GM19025 (cell line): ENCODE measurements around the gene HBG1.

Source experiments
- ATAC-seq: cut with Tn5 transposase; IDR thresholded peaks from one replicate; pipeline ENCODE4 v1.9.1; 2021; ENCODE audit warnings: mild to moderate bottlenecking, low read depth, moderate library complexity; ENCODE audit not compliant: unreplicated experiment

Gene HBG1

DNA sequence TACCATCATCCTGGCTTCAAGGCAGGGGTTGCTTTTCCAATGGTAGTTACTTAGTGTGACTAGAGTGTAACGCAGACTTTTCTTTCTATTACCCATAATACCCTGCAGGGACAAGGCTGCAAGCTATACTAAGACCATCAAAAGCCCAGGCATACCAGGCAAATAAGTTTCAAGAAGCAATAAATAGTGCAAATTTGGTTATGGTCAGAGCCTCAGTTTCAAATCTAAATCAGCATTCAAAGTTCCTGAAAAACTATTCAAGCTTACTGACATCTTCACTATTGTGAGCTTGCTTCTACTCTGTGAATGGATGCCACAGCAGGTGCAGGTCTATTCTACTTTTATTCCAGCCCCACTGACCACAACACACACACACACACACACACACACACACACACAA lies 20.3 kb downstream of the HBG1 start:
- no peak for ATAC-seq

DNA sequence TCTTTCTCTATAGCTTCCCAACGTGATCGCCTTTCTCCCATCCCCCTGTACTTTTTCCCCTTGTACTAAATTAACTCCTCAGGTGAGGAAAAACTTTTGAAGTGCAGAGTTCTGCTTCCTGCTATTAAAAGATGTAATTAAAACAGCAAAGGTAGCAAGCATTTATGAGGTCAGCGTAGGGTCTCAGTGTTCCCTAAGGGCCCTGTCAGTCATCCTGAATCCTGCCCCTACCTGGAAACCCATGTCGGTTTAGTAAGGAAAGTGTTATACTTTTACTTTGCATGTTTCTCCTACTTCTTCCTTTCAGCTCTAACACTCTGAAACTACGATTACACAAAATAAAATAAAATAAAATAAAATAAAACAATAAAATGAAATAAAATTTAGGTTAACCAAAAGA lies 21.5 kb downstream of the HBG1 start:
- no peak for ATAC-seq

DNA sequence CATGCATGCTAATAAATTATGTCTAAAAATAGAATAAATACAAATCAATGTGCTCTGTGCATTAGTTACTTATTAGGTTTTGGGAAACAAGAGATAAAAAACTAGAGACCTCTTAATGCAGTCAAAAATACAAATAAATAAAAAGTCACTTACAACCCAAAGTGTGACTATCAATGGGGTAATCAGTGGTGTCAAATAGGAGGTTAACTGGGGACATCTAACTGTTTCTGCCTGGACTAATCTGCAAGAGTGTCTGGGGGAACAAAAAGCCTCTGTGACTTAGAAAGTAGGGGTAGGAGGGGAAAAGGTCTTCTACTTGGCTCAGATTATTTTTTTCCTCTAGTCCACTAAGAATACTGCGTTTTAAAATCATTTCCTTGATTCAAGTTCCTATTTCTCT lies 22.0 kb downstream of the HBG1 start:
- ATAC-seq = no peak

DNA sequence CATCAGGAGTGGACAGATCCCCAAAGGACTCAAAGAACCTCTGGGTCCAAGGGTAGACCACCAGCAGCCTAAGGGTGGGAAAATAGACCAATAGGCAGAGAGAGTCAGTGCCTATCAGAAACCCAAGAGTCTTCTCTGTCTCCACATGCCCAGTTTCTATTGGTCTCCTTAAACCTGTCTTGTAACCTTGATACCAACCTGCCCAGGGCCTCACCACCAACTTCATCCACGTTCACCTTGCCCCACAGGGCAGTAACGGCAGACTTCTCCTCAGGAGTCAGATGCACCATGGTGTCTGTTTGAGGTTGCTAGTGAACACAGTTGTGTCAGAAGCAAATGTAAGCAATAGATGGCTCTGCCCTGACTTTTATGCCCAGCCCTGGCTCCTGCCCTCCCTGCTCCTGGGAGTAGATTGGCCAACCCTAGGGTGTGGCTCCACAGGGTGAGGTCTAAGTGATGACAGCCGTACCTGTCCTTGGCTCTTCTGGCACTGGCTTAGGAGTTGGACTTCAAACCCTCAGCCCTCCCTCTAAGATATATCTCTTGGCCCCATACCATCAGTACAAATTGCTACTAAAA lies 22.8 kb downstream of the HBG1 start, which contains the start of gene HBB:
Gene HBB (minus strand): TSS at position 340 of the 579 bp plus-strand sequence. CDS start 50 bp downstream, at position 290.
- no peak for ATAC-seq

DNA sequence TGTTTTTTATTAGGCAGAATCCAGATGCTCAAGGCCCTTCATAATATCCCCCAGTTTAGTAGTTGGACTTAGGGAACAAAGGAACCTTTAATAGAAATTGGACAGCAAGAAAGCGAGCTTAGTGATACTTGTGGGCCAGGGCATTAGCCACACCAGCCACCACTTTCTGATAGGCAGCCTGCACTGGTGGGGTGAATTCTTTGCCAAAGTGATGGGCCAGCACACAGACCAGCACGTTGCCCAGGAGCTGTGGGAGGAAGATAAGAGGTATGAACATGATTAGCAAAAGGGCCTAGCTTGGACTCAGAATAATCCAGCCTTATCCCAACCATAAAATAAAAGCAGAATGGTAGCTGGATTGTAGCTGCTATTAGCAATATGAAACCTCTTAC lies 24.2 kb downstream of the HBG1 start:
- no peak for ATAC-seq

DNA sequence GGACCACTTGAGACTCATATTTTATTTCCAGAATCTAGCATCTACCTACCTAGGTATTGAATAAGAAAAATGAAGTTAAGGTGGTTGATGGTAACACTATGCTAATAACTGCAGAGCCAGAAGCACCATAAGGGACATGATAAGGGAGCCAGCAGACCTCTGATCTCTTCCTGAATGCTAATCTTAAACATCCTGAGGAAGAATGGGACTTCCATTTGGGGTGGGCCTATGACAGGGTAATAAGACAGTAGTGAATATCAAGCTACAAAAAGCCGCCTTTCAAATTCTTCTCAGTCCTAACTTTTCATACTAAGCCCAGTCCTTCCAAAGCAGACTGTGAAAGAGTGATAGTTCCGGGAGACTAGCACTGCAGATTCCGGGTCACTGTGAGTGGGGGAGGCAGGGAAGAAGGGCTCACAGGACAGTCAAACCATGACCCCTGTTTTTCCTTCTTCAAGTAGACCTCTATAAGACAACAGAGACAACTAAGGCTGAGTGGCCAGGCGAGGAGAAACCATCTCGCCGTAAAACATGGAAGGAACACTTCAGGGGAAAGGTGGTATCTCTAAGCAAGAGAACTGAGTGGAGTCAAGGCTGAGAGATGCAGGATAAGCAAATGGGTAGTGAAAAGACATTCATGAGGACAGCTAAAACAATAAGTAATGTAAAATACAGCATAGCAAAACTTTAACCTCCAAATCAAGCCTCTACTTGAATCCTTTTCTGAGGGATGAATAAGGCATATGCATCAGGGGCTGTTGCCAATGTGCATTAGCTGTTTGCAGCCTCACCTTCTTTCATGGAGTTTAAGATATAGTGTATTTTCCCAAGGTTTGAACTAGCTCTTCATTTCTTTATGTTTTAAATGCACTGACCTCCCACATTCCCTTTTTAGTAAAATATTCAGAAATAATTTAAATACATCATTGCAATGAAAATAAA lies 24.8 kb downstream of the HBG1 start:
- no peak for ATAC-seq

DNA sequence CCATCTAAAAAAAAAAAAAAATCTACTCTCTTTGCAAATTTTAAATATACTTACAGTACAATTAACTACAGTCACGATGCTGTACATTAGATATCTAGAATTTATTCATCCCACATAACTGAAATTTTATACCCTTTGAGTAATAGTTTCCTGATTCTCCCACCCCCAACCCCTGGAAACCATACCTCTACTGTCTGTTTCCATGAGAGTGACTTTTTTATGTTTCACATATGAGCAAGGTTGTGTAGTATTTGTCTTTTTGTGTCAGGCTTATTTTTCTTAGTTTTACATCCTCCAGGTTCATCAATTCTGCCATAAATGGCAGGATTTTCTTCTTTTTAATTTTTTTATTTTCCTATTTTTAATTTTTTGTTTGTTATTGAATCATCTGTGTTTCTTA lies 26.0 kb downstream of the HBG1 start:
- ATAC-seq = no peak

DNA sequence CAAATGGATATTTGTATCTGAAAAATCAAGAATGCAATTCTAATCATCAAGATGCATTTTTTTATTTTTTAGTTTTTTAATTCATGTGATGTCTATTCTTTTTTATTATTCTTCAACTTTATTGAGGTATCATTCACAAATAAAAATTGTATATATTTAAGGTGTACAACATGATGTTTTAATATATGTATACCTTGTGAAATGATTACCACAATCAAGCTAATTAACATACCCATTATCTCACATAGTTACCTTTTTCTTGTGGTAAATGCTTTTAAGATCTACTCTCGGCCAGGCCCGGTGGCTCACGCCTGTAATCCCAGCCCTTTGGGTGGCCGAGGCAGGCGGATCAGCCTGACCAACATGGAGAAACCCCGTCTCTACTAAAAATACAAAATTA lies 26.5 kb downstream of the HBG1 start:
- no peak for ATAC-seq

DNA sequence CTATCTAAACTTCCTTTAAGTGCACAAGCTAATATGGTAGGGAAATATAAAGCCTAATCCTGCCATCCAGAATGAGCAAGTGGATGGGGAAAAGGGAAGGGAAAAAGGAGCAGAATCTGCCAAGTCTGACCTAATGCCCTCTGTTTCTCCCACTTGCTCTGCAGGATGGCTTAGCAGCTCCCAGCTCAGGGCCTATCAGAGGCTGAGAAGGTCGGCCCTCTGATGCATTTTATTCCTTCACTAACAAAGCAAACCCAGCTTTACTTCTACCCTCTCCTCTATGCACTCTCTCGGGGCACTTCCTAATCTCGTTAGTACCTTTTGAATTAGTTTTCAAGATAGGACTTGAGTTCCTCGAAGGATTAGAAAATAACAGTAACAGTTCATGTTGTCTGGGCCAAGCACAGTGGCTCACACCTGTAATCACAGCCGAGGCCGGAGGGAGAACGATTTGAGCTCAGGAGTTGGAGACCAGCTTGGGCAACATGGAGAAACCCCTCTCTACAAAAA lies 39.2 kb downstream of the HBG1 start:
- ATAC-seq = no peak

DNA sequence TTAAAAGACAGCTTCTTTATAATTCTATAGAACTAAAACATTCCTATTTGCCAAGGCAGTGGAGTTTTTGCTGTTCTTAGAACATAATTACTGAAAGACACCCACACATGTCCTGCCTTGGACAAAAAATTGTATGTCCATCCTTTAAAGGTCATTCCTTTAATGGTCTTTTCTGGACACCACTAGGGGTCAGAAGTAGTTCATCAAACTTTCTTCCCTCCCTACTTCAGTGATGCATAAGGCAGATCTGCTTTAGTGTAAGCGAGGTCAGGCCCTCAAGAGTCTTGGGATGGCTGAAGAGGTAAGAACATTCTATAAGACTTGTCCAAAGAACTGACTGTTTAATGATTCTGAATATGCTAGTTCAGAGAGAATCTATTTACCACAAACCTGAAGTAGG lies 44.9 kb downstream of the HBG1 start:
- no peak for ATAC-seq

DNA sequence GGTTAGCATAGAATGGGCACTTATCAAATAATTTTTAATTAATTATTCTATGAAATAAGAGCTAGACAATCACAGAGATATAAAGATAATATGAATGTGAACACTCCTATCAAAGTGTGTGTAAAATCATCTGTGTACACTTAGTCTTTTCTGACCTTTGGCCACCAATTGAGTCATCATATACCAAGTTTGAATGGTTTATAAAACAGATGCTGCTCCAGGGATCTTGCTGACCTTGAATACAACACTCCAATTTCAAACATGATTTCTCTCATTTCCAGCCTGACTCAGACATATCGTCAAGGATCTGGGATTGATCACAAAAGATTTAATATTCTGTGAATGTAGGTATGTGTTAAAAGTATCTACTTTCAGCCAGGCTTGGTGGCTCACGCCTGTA lies 46.3 kb downstream of the HBG1 start:
- no peak for ATAC-seq

DNA sequence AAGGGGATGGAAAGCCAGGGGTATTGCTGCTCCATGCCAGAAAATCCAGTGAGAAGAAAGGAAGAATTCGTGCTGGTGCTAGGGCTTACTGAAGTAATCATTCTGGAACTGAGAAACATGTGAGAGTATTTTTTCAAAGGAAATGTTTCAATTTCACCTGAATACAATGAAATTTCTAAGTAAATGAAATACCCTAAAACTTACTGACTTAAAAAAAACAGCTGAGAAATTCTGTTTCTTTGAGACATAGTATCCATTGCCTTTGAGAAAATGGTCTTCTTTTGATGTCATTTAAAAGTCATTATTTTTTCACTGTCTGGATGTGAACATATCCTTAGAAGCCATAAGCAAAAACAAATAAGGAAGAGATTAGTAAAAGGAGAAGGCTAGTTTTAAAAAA lies 49.1 kb downstream of the HBG1 start, which contains the start of gene OR51V1:
Gene OR51V1 (minus strand): TSS at position 101 of the 400 bp plus-strand sequence. CDS start 0 bp downstream, at position 101.
- ATAC-seq = no peak

DNA sequence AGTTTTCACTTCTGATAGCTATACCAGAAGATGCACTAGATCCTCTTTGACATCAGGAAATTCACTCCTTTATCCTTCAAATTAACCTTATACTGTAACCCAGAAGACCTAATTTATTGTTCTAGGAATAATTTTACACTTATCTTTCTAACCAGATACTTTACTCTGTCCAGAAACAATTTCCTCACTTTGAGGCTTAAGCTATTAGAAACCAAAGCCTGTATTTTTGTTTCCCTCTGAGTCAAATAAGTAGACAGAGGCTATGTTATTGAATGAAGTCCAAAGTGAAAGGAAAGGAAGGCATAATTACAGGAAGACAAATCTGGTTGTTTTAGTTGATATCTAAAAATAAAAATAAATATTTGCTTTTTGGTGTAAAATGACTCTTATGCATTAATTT lies 51.4 kb downstream of the HBG1 start:
- ATAC-seq = no peak
